GM19467 (cell line): ENCODE data around the gene SCAP.
"Not testable (repeated sequence)": the region's sequence is repeated elsewhere in the genome, so short reads cannot be mapped to it uniquely, and the experiment has no call there.

Experiments
- ATAC-seq: cut with Tn5 transposase; IDR thresholded peaks from one replicate; pipeline ENCODE4 v1.9.1; 2021; ENCODE audit warnings: mild to moderate bottlenecking, moderate library complexity; ENCODE audit not compliant: unreplicated experiment

Gene SCAP

GRCh38 chr3:47481763-47482162 is 6.0 kb upstream of the SCAP start:
- ATAC-seq, result not testable (repeated sequence)

- not testable (repeated sequence) for ATAC-seq
Measured at GRCh38 chr3:47480267-47480666, 4.5 kb upstream of the SCAP start.

- ATAC-seq, result no peak
Measured at GRCh38 chr3:47479826-47480160, 4.1 kb upstream of the SCAP start.

GRCh38 chr3:47478022-47478421 is 2.3 kb upstream of the SCAP start:
- ATAC-seq, result no peak

- ATAC-seq, result no peak
Measured at GRCh38 chr3:47476644-47477199, 981 bp upstream of the SCAP start.

GRCh38 chr3:47476330-47476626 is 537 bp upstream of the SCAP start:
- no peak for ATAC-seq

GRCh38 chr3:47475029-47475569 is 642 bp downstream of the SCAP start:
- no peak for ATAC-seq

GRCh38 chr3:47473391-47473790 is 2.4 kb downstream of the SCAP start:
- ATAC-seq, result no peak

- ATAC-seq, result no peak
Measured at GRCh38 chr3:47469616-47470015, 6.1 kb downstream of the SCAP start.

- not testable (repeated sequence) for ATAC-seq
Measured at GRCh38 chr3:47468315-47468714, 7.4 kb downstream of the SCAP start.

GRCh38 chr3:47464588-47464987 is 11.2 kb downstream of the SCAP start:
- ATAC-seq, result no peak

- not testable (repeated sequence) for ATAC-seq
Measured at GRCh38 chr3:47459534-47460085, 16.1 kb downstream of the SCAP start.

GRCh38 chr3:47456984-47457383 is 18.8 kb downstream of the SCAP start:
- ATAC-seq, result no peak

- ATAC-seq, result no peak
Measured at GRCh38 chr3:47455806-47456452, 19.8 kb downstream of the SCAP start.

- ATAC-seq, result no peak
Measured at GRCh38 chr3:47452453-47453215, 23.1 kb downstream of the SCAP start.

GRCh38 chr3:47444103-47444502 is 31.6 kb downstream of the SCAP start:
- ATAC-seq, result no peak

GRCh38 chr3:47443611-47443995 is 32.1 kb downstream of the SCAP start:
- no peak for ATAC-seq

GRCh38 chr3:47441796-47442551 is 33.8 kb downstream of the SCAP start:
- no peak for ATAC-seq

- ATAC-seq, result no peak
Measured at GRCh38 chr3:47440131-47440530, 35.6 kb downstream of the SCAP start.

- ATAC-seq, result no peak
Measured at GRCh38 chr3:47436180-47436579, 39.6 kb downstream of the SCAP start.

GRCh38 chr3:47434849-47435248 is 40.9 kb downstream of the SCAP start:
- no peak for ATAC-seq
